Liver (tissue), 9 donors: ENCODE data around the gene RETSAT. TPM values are rescaled to one million over a fixed set of nuclear protein-coding genes. Genes with fewer than 3 reads are reported as not detected.

ENCODE experiments used
- DNase-seq: peaks from one replicate; pipeline ENCODE4 v3.0.0-alpha.2; 2017; ENCODE audit warnings: low spot score
- H3K27ac ChIP-seq, 2 donors: one replicate each; pipeline ENCODE4 v1.7.0; 2013; ENCODE audit warnings: inconsistent platforms in 2 of 2, low read length in 2 of 2, control low read depth in 1 of 2, low read depth in 1 of 2, mild to moderate bottlenecking in 1 of 2
- H3K27me3 ChIP-seq, 4 donors: one replicate each; pipeline versions ENCODE4 v1.6.1 to v1.7.0; 2013; ENCODE audit warnings: low read length in 3 of 4, inconsistent platforms in 1 of 4, mild to moderate bottlenecking in 1 of 4, moderate library complexity in 1 of 4; ENCODE audit not compliant: control insufficient read depth in 4 of 4, insufficient read depth in 4 of 4
- H3K36me3 ChIP-seq, 4 donors: one replicate each; pipeline versions ENCODE4 v1.6.1 to v1.7.0; 2013; ENCODE audit warnings: low read length in 3 of 4, mild to moderate bottlenecking in 3 of 4, low read depth in 1 of 4, moderate library complexity in 1 of 4; ENCODE audit not compliant: control insufficient read depth in 4 of 4, insufficient read depth in 3 of 4
- H3K4me1 ChIP-seq, 4 donors: one replicate each; pipeline versions ENCODE4 v1.6.1 to v1.7.0; 2013; ENCODE audit warnings: low read length in 3 of 4, mild to moderate bottlenecking in 3 of 4, moderate library complexity in 1 of 4; ENCODE audit not compliant: control insufficient read depth in 4 of 4, insufficient read depth in 4 of 4
- H3K4me3 ChIP-seq, 3 donors: one replicate each; pipeline versions ENCODE4 v1.6.1 to v1.7.0; 2013; ENCODE audit warnings: low read length in 3 of 3, control low read depth in 1 of 3, low read depth in 1 of 3, mild to moderate bottlenecking in 1 of 3
- H3K9ac ChIP-seq, 2 donors: one replicate each; pipeline ENCODE4 v1.7.0; 2013; ENCODE audit warnings: low read length in 2 of 2, mild to moderate bottlenecking in 2 of 2, moderate library complexity in 2 of 2, control low read depth in 1 of 2, low read depth in 1 of 2
- H3K9me3 ChIP-seq, 4 donors: one replicate each; pipeline versions ENCODE4 v1.6.1 to v1.7.0; 2013; ENCODE audit warnings: low read length in 3 of 4; ENCODE audit not compliant: control insufficient read depth in 4 of 4
- EGR1 ChIP-seq, 2 donors: IDR thresholded peaks; 2 replicates each; pipeline ENCODE4 v1.6.1; 2016 to 2018; ENCODE audit warnings: antibody characterized with exemption in 2 of 2, low read depth in 2 of 2
- FOXA1 ChIP-seq: IDR thresholded peaks from 2 replicates; pipeline ENCODE4 v1.6.1; 2016; ENCODE audit warnings: antibody characterized with exemption
- FOXA2 ChIP-seq: IDR thresholded peaks from 2 replicates; pipeline ENCODE4 v1.6.1; 2016; ENCODE audit warnings: antibody characterized with exemption
- GABPA ChIP-seq, 2 donors: IDR thresholded peaks in 1 of 2; conservative IDR thresholded peaks in 1 of 2; 2 replicates each; pipeline ENCODE4 v1.6.1; 2016; ENCODE audit warnings: antibody characterized with exemption in 2 of 2, mild to moderate bottlenecking in 1 of 2, moderate library complexity in 1 of 2
- HNF4A ChIP-seq, 2 donors: conservative IDR thresholded peaks; 2 replicates each; pipeline ENCODE4 v1.6.1; 2016; ENCODE audit warnings: antibody characterized with exemption in 2 of 2, mild to moderate bottlenecking in 2 of 2
- HNF4G ChIP-seq: IDR thresholded peaks from 2 replicates; pipeline ENCODE4 v1.6.1; 2016; ENCODE audit warnings: antibody characterized with exemption
- JUND ChIP-seq, 2 donors: IDR thresholded peaks; 2 replicates each; pipeline ENCODE4 v1.6.1; 2016; ENCODE audit warnings: antibody characterized with exemption in 2 of 2
- NR2F2 ChIP-seq: IDR thresholded peaks from 2 replicates; pipeline ENCODE4 v1.6.1; 2016; ENCODE audit warnings: antibody characterized with exemption
- RAD21 ChIP-seq, 2 donors: IDR thresholded peaks; 2 replicates each; pipeline ENCODE4 v1.6.1; 2016; ENCODE audit warnings: antibody characterized with exemption in 2 of 2, mild to moderate bottlenecking in 2 of 2
- RXRA ChIP-seq, 2 donors: IDR thresholded peaks; 2 replicates each; pipeline ENCODE4 v1.6.1; 2017 to 2018; ENCODE audit warnings: antibody characterized with exemption in 2 of 2, mild to moderate bottlenecking in 1 of 2
- SP1 ChIP-seq: IDR thresholded peaks from 2 replicates; pipeline ENCODE4 v1.6.1; 2018; ENCODE audit warnings: antibody characterized with exemption, mild to moderate bottlenecking
- TAF1 ChIP-seq: conservative IDR thresholded peaks from 2 replicates; pipeline ENCODE4 v1.6.1; 2016; ENCODE audit warnings: antibody characterized with exemption, mild to moderate bottlenecking
- YY1 ChIP-seq: IDR thresholded peaks from 2 replicates; pipeline ENCODE4 v1.6.1; 2016; ENCODE audit warnings: antibody characterized with exemption, mild to moderate bottlenecking
- WGBS: extraction: QIAGEN DNeasy Blood & Tissue Kit; methylation state at CpG from one replicate; pipeline ENCODE4 v1.1.7; 2013; 5-methylcytosine and 5-hydroxymethylcytosine counted together
- polyA plus RNA-seq, 2 donors: library from polyadenylated mRNA; stranded (reverse) in 1 of 2; unstranded in 1 of 2; fragments of 200-250 nt in 1 of 2; fragments of >200 nt in 1 of 2; fragmentation: Nextera tagmentation in 1 of 2; extraction: Ambion mirVana in 1 of 2; gene quantifications; one replicate each; pipeline versions ENCODE4 v1.2.1 to v1.2.3, GENCODE V29; 2013 to 2015
- total RNA-seq, 2 donors: library from RNA; depleted of rRNA; stranded (reverse); fragments of >200 nt; gene quantifications; one replicate each; pipeline ENCODE4 v1.2.3, GENCODE V29; 2014
- TF ChIP-seq, protein P1 (sequence below): IDR thresholded peaks from 2 replicates; pipeline ENCODE4 v1.6.1; 2016; ENCODE audit warnings: antibody characterized with exemption
- TF ChIP-seq, protein P2 (sequence below): IDR thresholded peaks from 2 replicates; pipeline ENCODE4 v1.6.1; 2016; ENCODE audit warnings: antibody characterized with exemption
- TF ChIP-seq, protein P3 (sequence below): IDR thresholded peaks from 2 replicates; pipeline ENCODE4 v1.6.1; 2016; ENCODE audit warnings: antibody characterized with exemption, mild to moderate bottlenecking
- TF ChIP-seq, protein P4 (sequence below): IDR thresholded peaks from 2 replicates; pipeline ENCODE4 v1.6.1; 2016; ENCODE audit warnings: antibody characterized with exemption
- TF ChIP-seq, protein P5 (sequence below): fragments of 150-350 bp; IDR thresholded peaks from 2 replicates; pipeline ENCODE4 v1.5.1; 2017; ENCODE audit warnings: improper control_type of control experiment, low read depth, low read length; ENCODE audit not compliant: missing input control
- donor health status: healthy.
- donor health status: healthy.
- donor health status: healthy.
- donor health status: healthy.
- donor health status: healthy.

The RETSAT gene
- total and polyA plus RNA-seq, 4 donors: 22.8 to 101 (median 70.7) TPM

DNA sequence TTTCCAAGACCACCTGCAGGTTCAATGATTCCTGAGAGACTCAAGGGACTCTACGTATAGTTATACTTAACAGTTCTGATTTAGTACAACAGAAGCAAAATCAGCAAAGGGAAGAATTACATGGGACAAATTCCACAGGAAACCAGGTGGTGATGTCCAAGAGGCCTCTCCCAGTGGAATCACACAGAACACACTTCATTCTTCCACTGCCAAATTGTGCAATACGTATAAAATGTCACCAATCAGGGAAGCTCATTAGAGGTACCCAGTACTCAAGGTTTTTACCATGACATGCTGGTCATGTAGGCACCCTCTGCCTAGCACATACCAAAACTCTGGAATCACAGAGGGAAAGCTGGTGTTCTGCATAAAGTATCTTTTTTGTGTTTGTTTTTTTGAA lies 33.4 kb upstream of the RETSAT start:
- Histone ChIP-seq H3K4me3 (no peak overlapping the region), H3K9ac (no peak overlapping the region), H3K4me1 (no peaks in the 10 kb centered on the region), H3K36me3 (peaks cover 4 to 49% (median 9%) of the 10 kb centered on the region in 4 donors), H3K27ac (no peak overlapping the region), H3K27me3 (no peaks in the 10 kb centered on the region), H3K9me3 (no peaks in the 10 kb centered on the region)
- 95% methylated on average over 2 of the region's 2 CpGs for WGBS
- DNase-seq: no peak
- TF ChIP-seq RAD21 (IDR thresholded peaks at IDR 0.05) (no peak), RXRA (IDR thresholded peaks at IDR 0.05) (no peak), HNF4G (no peak), TAF1 (no peak)

DNA sequence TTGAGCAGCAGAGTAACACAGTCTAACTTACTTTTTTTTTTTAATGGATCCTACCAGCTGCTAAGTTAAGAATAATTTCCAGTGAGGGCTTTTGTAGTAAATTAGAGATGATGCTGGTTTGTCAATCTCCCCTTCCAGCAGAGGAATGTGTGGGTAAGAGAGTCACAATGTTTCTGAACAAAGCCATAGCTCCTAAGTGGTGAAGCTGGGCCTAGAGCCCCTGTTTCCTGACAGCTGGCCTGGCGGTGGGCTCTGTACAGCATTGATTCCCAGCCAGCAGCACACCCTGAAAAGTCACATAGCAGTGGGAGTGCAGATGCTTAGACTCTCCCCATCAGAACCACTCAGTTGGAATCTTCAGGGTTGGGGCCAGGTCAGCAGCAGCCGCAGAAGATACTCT lies 31.4 kb upstream of the RETSAT start:
- TF ChIP-seq RXRA (IDR thresholded peaks at IDR 0.05) (no peak), NR2F2 (no peak), FOXA1 (no peak), SP1 (no peak), YY1 (no peak), FOXA2 (no peak), JUND (IDR thresholded peaks at IDR 0.05) (no peak), RAD21 (IDR thresholded peaks at IDR 0.05) (no peak), HNF4G (no peak), GABPA (IDR thresholded peaks at IDR 0.05 in 1 of 2, conservative IDR thresholded peaks at IDR 0.05 in 1 of 2) (no peak), HNF4A (conservative IDR thresholded peaks at IDR 0.05) (no peak), TAF1 (no peak), EGR1 (IDR thresholded peaks at IDR 0.05; ENCODE audit: low read depth in 2 of 2) (no peak)
- TF ChIP-seq, protein P1, sequence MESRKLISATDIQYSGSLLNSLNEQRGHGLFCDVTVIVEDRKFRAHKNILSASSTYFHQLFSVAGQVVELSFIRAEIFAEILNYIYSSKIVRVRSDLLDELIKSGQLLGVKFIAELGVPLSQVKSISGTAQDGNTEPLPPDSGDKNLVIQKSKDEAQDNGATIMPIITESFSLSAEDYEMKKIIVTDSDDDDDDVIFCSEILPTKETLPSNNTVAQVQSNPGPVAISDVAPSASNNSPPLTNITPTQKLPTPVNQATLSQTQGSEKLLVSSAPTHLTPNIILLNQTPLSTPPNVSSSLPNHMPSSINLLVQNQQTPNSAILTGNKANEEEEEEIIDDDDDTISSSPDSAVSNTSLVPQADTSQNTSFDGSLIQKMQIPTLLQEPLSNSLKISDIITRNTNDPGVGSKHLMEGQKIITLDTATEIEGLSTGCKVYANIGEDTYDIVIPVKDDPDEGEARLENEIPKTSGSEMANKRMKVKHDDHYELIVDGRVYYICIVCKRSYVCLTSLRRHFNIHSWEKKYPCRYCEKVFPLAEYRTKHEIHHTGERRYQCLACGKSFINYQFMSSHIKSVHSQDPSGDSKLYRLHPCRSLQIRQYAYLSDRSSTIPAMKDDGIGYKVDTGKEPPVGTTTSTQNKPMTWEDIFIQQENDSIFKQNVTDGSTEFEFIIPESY: no peak
- TF ChIP-seq, protein P2, sequence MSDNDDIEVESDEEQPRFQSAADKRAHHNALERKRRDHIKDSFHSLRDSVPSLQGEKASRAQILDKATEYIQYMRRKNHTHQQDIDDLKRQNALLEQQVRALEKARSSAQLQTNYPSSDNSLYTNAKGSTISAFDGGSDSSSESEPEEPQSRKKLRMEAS: no peak
- TF ChIP-seq, protein P3, sequence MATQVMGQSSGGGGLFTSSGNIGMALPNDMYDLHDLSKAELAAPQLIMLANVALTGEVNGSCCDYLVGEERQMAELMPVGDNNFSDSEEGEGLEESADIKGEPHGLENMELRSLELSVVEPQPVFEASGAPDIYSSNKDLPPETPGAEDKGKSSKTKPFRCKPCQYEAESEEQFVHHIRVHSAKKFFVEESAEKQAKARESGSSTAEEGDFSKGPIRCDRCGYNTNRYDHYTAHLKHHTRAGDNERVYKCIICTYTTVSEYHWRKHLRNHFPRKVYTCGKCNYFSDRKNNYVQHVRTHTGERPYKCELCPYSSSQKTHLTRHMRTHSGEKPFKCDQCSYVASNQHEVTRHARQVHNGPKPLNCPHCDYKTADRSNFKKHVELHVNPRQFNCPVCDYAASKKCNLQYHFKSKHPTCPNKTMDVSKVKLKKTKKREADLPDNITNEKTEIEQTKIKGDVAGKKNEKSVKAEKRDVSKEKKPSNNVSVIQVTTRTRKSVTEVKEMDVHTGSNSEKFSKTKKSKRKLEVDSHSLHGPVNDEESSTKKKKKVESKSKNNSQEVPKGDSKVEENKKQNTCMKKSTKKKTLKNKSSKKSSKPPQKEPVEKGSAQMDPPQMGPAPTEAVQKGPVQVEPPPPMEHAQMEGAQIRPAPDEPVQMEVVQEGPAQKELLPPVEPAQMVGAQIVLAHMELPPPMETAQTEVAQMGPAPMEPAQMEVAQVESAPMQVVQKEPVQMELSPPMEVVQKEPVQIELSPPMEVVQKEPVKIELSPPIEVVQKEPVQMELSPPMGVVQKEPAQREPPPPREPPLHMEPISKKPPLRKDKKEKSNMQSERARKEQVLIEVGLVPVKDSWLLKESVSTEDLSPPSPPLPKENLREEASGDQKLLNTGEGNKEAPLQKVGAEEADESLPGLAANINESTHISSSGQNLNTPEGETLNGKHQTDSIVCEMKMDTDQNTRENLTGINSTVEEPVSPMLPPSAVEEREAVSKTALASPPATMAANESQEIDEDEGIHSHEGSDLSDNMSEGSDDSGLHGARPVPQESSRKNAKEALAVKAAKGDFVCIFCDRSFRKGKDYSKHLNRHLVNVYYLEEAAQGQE: no peak
- TF ChIP-seq, protein P4, sequence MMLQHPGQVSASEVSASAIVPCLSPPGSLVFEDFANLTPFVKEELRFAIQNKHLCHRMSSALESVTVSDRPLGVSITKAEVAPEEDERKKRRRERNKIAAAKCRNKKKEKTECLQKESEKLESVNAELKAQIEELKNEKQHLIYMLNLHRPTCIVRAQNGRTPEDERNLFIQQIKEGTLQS: no peak
- TF ChIP-seq, protein P5, sequence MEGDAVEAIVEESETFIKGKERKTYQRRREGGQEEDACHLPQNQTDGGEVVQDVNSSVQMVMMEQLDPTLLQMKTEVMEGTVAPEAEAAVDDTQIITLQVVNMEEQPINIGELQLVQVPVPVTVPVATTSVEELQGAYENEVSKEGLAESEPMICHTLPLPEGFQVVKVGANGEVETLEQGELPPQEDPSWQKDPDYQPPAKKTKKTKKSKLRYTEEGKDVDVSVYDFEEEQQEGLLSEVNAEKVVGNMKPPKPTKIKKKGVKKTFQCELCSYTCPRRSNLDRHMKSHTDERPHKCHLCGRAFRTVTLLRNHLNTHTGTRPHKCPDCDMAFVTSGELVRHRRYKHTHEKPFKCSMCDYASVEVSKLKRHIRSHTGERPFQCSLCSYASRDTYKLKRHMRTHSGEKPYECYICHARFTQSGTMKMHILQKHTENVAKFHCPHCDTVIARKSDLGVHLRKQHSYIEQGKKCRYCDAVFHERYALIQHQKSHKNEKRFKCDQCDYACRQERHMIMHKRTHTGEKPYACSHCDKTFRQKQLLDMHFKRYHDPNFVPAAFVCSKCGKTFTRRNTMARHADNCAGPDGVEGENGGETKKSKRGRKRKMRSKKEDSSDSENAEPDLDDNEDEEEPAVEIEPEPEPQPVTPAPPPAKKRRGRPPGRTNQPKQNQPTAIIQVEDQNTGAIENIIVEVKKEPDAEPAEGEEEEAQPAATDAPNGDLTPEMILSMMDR: no peak
- no peak overlapping the region for H3K27ac ChIP-seq

More for the DNA sequence above, 31.4 kb upstream of the RETSAT start:
- DNase-seq: no peak
- Histone ChIP-seq H3K9me3 (no peaks in the 10 kb centered on the region), H3K27me3 (no peaks in the 10 kb centered on the region), H3K4me3 (no peak overlapping the region), H3K9ac (no peak overlapping the region), H3K4me1 (no peaks in the 10 kb centered on the region), H3K36me3 (peaks cover 4 to 45% (median 9%) of the 10 kb centered on the region in 4 donors)
- 95% methylated on average over 2 of the region's 2 CpGs for WGBS
